Epithelial cell of proximal tubule (primary cell): ENCODE results near the gene ENDOV. TPM values are rescaled to one million over a fixed set of nuclear protein-coding genes. Genes with fewer than 3 reads are reported as not detected.

ENCODE experiments used
- DNase-seq: peaks from one replicate; pipeline ENCODE4 v3.0.0-alpha.2; 2011; ENCODE audit warnings: low read depth
- H3K4me3 ChIP-seq: 2 replicates; pipeline ENCODE4 v1.5.1; 2011; ENCODE audit warnings: low read depth, mild to moderate bottlenecking, low read length
- CTCF ChIP-seq: conservative IDR thresholded peaks from 2 replicates; pipeline ENCODE4 v1.5.1; 2012; ENCODE audit warnings: low read depth, mild to moderate bottlenecking, low read length
- total RNA-seq: library from RNA; depleted of rRNA; stranded (reverse); fragments of >200 nt; gene quantifications from 2 replicates; pipeline ENCODE4 v1.2.3, GENCODE V29; 2015

The ENDOV gene
- total RNA-seq, 1 donor from 2014 or later: 8.5 TPM

- no peak for TF ChIP-seq CTCF
- H3K4me3 ChIP-seq: no peak overlapping the region
- DNase-seq: no peak
Observed at GRCh38 chr17:80472996-80473395, 58.0 kb downstream of the ENDOV start.

- no peak overlapping the region for H3K4me3 ChIP-seq
- no peak for TF ChIP-seq CTCF
- no peak for DNase-seq
Observed at GRCh38 chr17:80473701-80474100, 58.7 kb downstream of the ENDOV start.

- H3K4me3 ChIP-seq: no peak overlapping the region
- DNase-seq: no peak
- TF ChIP-seq CTCF: peak; percentile 25
Observed at GRCh38 chr17:80474231-80474960, 59.4 kb downstream of the ENDOV start.

- no peak for DNase-seq
- no peak for TF ChIP-seq CTCF
- no peak overlapping the region for H3K4me3 ChIP-seq
Observed at GRCh38 chr17:80474961-80475909, 60.3 kb downstream of the ENDOV start.

- DNase-seq: no peak
- TF ChIP-seq CTCF: no peak
- H3K4me3 ChIP-seq: peak within 1 kb of the TSS; percentile 25
Observed at GRCh38 chr17:80475910-80476876, 61.2 kb downstream of the ENDOV start, which contains the start of gene NPTX1. Gene NPTX1, minus strand, starts transcription at chr17:80476607. Its CDS starts 161 bp downstream, at chr17:80476446.
